Retinal pigment epithelial cell (primary cell): ENCODE results near the gene LNP1.

Experiments
- DNase-seq: peaks from one replicate; pipeline ENCODE4 v3.0.0-alpha.2; 2010; ENCODE audit warnings: low read depth
- H3K4me3 ChIP-seq: 2 replicates; pipeline ENCODE4 v1.5.1; 2011; ENCODE audit warnings: mild to moderate bottlenecking, low read length, control low read depth, moderate library complexity
- TF ChIP-seq, protein P1 (sequence below): conservative IDR thresholded peaks from 2 replicates; pipeline ENCODE4 v1.5.1; 2011; ENCODE audit warnings: low read depth, low read length, control low read depth, inconsistent platforms

The LNP1 gene

GRCh38 chr3:100419406-100419805, 18.1 kb downstream of the LNP1 start:
- no peak overlapping the region for H3K4me3 ChIP-seq
- TF ChIP-seq, protein P1, sequence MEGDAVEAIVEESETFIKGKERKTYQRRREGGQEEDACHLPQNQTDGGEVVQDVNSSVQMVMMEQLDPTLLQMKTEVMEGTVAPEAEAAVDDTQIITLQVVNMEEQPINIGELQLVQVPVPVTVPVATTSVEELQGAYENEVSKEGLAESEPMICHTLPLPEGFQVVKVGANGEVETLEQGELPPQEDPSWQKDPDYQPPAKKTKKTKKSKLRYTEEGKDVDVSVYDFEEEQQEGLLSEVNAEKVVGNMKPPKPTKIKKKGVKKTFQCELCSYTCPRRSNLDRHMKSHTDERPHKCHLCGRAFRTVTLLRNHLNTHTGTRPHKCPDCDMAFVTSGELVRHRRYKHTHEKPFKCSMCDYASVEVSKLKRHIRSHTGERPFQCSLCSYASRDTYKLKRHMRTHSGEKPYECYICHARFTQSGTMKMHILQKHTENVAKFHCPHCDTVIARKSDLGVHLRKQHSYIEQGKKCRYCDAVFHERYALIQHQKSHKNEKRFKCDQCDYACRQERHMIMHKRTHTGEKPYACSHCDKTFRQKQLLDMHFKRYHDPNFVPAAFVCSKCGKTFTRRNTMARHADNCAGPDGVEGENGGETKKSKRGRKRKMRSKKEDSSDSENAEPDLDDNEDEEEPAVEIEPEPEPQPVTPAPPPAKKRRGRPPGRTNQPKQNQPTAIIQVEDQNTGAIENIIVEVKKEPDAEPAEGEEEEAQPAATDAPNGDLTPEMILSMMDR, result no peak
- no peak for DNase-seq

- TF ChIP-seq, protein P1, result no peak
- no peak overlapping the region for H3K4me3 ChIP-seq
- no peak for DNase-seq
Observed at GRCh38 chr3:100420885-100421284, 19.5 kb downstream of the LNP1 start.

- no peak for DNase-seq
- TF ChIP-seq, protein P1, result no peak
- H3K4me3 ChIP-seq, result no peak overlapping the region
Observed at GRCh38 chr3:100423611-100424010, 22.3 kb downstream of the LNP1 start.

DNA sequence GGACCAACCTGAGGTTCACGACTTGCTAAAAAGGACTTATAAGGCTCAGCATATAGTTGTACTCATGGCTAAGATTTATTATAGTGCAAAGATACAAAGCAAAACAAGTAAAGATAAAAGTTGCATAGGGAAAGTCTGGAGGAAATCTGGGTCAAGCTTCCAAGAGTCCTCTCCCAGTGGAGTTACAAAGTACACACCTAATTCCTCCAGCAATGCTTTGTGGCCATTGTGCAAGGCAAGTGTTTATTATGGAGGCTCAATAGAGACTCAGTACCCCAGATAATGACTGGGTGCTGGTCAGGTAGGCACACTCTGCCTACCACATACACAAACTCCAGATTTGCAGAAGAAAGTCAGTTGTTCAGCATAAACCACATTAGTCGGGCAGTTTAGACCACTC, 22.9 kb downstream of the LNP1 start:
- TF ChIP-seq, protein P1, result no peak
- DNase-seq, result no peak

GRCh38 chr3:100425316-100425715, 24.0 kb downstream of the LNP1 start:
- H3K4me3 ChIP-seq, result no peak overlapping the region
- TF ChIP-seq, protein P1, result no peak
- DNase-seq, result no peak

More for the DNA sequence above, 22.9 kb downstream of the LNP1 start:
- no peak overlapping the region for H3K4me3 ChIP-seq

DNA sequence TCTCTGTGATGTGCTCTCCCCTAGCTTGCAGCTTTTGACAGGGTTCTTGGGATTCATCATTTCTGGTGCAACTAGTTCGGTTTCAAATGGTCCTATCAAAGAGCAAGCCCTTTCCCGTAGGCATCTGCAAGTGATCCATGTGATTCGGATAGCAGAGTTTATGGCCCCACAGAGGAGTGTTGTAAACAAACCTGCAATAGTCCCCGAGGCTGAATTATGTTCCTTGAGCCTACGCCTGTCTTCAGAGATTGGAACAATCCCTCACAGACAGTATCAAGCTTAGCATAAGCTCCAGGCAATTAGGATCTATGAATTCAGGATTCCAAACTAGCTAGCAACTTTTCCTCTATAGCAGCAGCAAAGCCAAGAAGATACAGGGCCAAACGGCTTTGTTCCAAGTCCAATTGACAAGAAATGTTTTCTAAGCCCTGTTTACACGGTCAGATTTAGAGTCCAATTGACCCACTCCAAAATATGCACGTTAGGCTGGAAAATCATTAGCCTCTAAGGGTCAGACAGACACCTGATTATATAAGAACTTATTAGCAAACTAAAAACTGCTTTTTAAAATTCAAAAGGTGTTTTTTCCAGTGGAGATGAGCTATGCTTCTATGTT, 24.8 kb downstream of the LNP1 start:
- TF ChIP-seq, protein P1, result no peak
- no peak for DNase-seq
- H3K4me3 ChIP-seq, result no peak overlapping the region

- TF ChIP-seq, protein P1, result no peak
- H3K4me3 ChIP-seq, result no peak overlapping the region
- peak; percentile 35 for DNase-seq
Observed at GRCh38 chr3:100427699-100428098, 26.4 kb downstream of the LNP1 start.
